ENCODE data around the gene KBTBD2.
"Not testable (repeated sequence)": the region's sequence is repeated elsewhere in the genome, so short reads cannot be mapped to it uniquely, and the experiment has no call there.

KBTBD2 gene

GRCh38 chr7:32892521-32893206 lies 1.1 kb upstream of the KBTBD2 start:
- DNase-seq, result no peak

DNA sequence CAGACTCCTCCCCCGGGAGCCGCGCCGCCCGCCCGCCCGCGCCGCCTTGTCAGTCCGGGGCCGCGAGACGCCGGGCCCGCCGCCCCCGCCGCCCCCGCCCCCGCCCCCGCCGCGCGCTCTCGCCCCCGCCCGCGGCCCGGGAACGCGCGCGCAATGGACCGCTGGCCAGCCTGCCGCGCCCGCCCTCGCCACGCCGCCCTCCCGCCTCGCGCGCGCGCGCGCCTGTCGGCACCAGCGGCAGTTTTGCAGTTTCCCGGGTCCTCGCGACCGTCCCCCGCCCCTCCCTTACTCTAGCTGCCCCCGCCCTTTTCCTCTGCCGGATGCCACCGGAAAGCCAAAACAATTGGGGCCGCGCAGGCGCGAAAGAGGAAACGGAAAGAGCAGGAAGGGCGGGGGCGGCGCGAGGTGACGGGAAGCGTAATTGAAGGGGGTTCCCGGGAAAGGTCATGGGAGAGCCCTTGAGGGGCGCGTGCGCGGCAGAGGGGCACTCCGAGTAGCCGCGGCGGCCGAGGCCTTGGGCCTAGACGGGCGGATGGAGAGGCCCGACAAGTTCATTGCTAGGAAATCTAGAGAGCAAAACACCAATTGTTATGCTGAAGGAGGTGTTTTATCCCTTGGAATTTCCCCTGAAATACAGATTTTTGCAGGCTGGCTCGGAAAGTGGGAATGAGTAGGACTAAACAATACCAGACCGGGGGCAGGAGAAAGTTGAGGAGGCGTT lies 400 bp upstream of the KBTBD2 start:
- peak; percentile 95 for DNase-seq

DNA sequence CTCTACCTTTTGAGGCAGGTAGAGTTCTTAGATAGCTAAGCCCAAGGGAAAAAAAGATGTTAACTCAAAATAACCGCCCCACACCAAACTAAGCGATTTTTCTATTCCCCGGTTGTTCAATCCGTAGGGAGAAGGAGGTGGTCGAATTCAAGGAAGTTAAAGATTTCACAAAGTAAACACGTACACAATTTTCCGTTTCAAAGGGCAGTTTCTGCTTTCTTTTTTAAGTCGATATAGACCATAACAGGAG lies 842 bp downstream of the KBTBD2 start:
- no peak for DNase-seq

DNA sequence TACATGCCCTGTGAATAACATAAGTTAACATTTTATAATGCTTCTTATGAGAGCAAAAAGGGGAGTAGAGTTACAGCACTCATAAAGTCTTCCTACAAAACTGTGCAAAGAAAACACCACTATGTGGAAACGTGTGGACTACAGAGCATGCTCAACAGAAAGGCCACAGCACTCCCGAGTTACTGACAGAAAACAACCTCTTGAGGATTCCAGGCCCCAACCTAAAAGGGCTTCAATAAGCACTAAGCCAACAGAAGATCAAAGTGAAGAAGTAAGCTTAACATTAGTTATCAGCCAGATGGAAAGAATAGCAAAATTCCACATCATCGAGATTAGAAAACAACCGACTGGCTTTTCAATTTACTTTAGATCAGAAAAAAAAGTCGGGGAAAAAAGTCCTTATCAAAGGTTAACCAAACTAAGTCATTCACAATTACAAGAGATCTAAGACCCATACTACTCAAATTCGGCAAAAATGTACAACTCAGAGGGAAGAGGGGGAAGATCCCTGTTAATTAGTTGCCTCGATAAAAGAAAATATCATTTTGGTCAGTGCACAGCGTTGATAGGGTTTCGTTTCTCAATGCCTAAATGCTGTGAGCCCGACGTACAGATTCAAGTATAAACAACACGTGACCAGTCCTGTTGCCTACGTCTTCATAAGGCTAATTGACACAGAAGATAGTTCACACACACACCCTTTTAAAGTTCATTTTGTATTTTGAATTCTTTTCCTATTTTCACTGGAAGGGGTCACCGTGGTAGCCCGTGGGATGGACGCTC lies 1.4 kb downstream of the KBTBD2 start:
- peak; percentile 9 for DNase-seq

- DNase-seq, result no peak
These were observed 3.1 kb downstream of the KBTBD2 start for GRCh38 chr7:32888505-32888904.

DNA sequence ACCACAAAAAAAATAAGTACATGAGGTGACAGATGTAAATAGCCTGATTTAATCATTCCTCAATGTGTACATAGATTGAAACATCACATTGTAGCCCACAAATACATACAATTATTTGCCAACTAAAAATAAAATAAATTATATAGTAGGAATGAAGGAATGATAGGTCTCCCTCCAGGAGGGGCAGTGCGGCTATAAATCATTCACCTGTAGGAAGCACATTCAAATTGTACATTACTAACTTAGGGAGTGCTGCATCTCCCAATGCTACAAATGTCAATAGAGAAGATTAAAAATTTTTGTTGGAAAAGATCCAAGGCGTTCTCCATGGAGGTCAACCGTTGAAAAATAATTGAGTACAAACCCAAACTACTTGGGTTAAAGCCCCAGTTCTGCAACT lies 4.2 kb downstream of the KBTBD2 start:
- no peak for DNase-seq

DNA sequence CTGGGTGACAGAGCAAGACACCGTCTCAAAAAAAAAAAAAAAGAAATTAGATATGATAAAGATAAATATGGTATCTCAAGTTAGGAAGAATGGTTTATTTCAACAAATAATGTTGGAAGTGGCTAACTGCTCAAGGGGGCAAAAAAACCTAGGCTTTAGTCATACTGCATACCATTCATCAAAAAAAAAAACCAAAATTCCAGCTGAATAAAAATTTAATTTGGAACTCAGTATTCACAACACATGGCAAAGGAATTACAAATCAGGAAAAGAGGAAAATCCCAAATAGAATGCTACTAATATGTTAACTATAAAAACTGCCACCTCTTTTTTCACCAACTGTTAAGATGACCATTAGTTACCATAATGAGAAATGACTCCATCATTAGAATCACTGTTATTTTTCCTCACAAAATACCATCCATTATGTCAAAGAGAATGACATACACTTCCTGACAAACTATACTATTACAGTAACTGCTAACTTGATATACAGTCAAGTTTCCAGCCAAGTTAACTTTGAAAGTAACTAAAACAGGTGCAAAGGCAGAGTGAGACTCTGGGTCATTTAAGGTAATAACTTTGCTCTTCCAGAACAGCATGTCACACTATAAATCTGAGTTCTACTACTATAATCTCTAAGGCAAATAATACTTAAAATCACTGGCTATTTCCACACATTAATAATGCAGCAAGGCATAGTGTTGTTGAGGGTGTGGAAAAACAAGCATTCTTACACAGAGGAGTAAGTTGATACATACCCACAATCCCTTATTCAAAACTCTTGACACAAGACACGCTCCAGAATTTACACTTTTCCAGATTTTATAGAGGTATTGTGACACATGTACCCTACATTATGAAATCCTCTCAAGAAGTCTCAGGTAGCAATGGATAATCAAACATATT lies 10.2 kb downstream of the KBTBD2 start:
- no peak for DNase-seq

DNA sequence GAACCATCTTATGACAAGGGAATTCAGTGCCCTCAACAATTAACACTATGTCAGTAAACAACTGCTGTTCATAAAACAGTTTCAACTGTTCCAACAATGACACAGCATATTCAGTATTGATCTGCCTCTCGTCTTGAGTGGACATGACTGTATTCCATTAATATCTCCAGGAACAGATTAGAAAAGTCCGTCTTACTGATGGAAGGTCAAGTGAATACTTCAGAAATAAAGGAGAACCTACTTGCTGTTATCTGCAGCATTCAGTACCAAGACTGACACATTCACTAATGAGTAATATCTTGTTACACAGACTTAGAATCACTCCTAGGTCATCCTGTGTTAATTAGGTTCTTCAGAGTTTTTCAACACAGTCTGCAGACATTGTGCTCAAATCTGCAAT lies 12.1 kb downstream of the KBTBD2 start:
- DNase-seq, result no peak

- not testable (repeated sequence) for DNase-seq
These were observed 13.5 kb downstream of the KBTBD2 start for GRCh38 chr7:32878023-32878422.

- DNase-seq, result no peak
These were observed 19.1 kb downstream of the KBTBD2 start for GRCh38 chr7:32872421-32872820.

DNA sequence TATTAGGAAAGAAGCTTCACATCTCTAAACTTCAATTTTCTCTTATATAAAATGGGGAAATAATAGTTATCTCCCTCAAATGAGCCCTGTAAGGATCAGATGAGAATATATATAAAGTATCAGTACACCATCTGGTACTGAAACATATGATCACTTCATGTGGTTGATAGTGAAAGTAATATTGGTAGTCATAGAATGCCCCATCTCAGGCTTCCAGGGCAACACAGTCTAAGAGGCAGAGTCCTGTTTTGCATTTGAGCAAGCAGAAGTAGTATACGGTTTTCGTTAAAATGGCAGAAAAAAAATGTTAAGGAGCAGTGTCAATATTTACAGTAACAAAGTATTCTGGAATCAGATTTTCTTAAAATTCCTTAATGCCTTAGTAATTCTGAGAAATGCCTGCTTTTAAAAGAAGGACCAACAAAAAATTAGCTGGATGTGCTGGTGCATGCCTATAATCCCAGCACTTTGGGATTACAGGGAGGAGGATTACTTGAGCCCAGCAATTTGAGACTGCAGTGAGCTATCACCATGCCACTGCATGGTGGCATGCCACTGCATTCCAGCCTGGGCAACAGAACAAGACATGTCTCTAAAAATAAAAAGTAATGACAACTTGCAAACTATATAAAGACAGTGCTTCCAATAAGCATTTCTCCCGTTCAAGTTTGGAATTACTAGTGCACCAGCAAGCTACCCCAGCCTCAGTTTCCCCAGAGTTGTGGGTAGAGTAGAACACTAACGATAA lies 19.8 kb downstream of the KBTBD2 start:
- DNase-seq, result no peak

GRCh38 chr7:32870298-32870697 lies 21.3 kb downstream of the KBTBD2 start:
- no peak for DNase-seq

- no peak for DNase-seq
These were observed 21.8 kb downstream of the KBTBD2 start for GRCh38 chr7:32869716-32870115.

GRCh38 chr7:32868116-32868515 lies 23.4 kb downstream of the KBTBD2 start:
- no peak for DNase-seq

DNA sequence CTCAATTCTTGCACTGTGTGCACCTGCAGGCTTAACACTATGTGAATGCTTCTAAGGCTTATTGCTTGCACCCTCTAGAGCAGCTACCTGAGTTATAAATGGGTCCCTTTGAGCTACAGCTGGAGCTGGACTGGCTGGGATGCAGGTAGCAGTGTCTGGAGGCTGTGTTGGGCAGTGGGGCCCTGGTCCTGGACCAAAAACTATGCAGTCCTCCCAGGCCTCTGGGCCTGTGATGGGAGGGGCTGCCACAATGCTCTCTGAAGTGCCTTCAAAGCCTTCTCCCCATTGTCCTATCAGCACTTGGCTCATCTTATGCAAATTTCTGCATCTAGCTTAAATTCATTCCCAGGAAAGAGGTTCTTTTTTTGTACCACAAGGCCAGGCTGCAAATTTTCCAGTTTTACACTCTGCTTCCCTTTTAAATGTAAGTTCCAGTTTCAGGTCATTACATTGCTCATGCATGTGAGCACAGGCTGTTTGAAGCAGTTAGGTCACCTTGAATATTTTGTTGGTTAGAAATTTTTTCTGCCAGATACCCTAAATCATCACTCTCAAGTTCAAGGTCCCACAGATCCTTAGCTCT lies 26.0 kb downstream of the KBTBD2 start:
- DNase-seq, result no peak

- DNase-seq, result not testable (repeated sequence)
These were observed 27.7 kb downstream of the KBTBD2 start for GRCh38 chr7:32863872-32864271.

DNA sequence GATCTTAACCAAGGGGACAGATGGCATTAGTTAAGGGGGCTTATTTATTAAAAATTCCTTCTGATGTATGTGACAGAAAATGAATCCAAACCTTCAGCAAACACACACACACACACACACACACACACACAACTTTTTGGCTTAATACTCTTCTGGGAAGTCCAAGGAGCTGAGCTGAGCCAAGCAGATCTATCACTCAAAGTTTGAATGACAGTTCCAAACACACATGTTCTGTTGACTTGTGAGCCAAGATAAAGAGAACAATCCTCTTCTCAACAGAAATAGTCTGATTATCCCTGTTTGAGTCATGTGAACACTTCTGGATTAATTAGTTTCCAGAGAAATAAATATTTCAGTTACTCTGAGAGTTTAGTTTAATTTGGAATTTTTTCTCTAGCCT lies 31.5 kb downstream of the KBTBD2 start:
- DNase-seq, result no peak

- no peak for DNase-seq
These were observed 32.9 kb downstream of the KBTBD2 start for GRCh38 chr7:32858648-32859047.

GRCh38 chr7:32857063-32857462 lies 34.5 kb downstream of the KBTBD2 start:
- DNase-seq, result not testable (repeated sequence)

DNA sequence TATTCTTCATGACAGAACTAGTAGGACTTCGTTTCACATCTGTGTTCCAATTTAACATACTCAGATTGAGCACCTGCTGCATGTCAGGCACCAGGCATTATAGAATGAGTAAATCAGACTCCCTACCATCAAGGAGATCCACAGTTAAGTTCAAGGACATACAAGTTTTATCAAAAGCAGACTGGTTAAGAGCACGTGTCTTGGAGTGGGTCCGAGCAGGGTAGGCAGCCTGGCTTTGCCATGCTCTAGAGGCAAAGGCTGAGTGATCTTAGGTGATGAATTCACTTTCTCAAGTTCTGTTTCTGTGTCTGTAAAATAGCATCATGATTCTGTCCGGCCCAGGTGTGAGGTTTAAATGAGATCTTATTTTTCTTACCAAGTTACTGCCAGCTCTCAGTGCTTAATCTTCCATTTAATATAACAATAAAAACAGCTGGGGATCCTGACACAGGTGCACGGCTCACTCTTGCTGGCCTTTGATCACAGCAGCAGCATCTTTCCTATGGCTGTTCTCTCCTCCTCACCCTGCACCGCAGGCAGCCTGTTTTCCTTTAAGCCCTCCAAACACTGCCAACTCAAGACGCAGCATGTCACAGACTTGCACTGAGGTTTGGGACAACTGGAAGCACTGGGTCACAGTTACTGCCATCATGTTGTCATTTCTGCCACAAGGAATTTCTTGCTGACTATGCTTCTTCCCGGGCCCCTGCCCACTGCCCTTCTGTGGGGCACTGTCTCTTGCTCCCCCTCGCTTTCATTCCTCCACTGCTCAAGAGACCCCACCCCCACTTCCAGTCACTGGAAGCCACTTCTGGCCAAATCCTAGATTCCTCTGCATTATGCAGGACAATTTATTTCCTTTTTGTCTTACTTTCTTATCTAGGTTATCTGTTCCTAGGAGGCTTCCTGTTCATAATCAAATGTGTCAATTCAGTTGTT lies 35.5 kb downstream of the KBTBD2 start:
- DNase-seq, result not testable (repeated sequence)

GRCh38 chr7:32850654-32851053 lies 40.9 kb downstream of the KBTBD2 start:
- DNase-seq, result not testable (repeated sequence)

Measured in NK-92 treated with Interleukin-12 subunit alpha and Interleukin-12 subunit beta, amount 100 ng/mL, for 24 hours (cell line).